Renal pelvis (tissue), 12 donors: ENCODE data around the gene CLDND2. TPM values are rescaled to one million over a fixed set of nuclear protein-coding genes. Genes with fewer than 3 reads are reported as not detected.
"Not testable (repeated sequence)": the region's sequence is repeated elsewhere in the genome, so short reads cannot be mapped to it uniquely, and the experiment has no call there.

Source experiments
- DNase-seq: peaks from one replicate; pipeline ENCODE4 v3.0.0-alpha.2; 2013
- long read RNA-seq, 16 experiments: transcript quantifications; one replicate each; lab custom pipeline, GENCODE V29; 2026
- polyA plus RNA-seq, 3 donors: library from polyadenylated mRNA; unstranded; fragments of 120-200 nt; gene quantifications; one replicate each; pipeline ENCODE4 v1.2.1, GENCODE V29; 2013; ENCODE audit not compliant: insufficient read length in 3 of 3

CLDND2 gene
- 1 to 10 TPM; 1.8 to 2.7 (median 2.6) TPM for polyA plus RNA-seq
- long read RNA-seq, donor 1, result 0 reads
- long read RNA-seq, donor 2, result 0 reads
- long read RNA-seq, donor 3, result 0 reads
- long read RNA-seq, donor 4, result 0 reads
- long read RNA-seq, donor 5, result 0 reads
- long read RNA-seq, donor 6, result 0 reads
- long read RNA-seq, donor 7, result 0 reads
- long read RNA-seq, donor 8, result 0 reads
- long read RNA-seq, donor 9, result 0 reads
- long read RNA-seq, donor 10, result 0 reads
- long read RNA-seq, donor 11, result 0 reads
- long read RNA-seq, donor 12, result 0 reads
- long read RNA-seq, donor 13, result 0 reads
- long read RNA-seq, donor 14, result 0 reads
- long read RNA-seq, donor 15, result 0 reads
- long read RNA-seq, donor 16, result 0 reads

GRCh38 chr19:51368366-51369282 is at the start of gene CLDND2:
Gene CLDND2, minus strand, starts transcription at chr19:51369003. Its CDS starts 426 bp downstream, at chr19:51368577.
- no peak for DNase-seq

- DNase-seq, result no peak
These were observed 49.0 kb upstream of the CLDND2 start for GRCh38 chr19:51417810-51418157.

- no peak for DNase-seq
These were observed 48.5 kb upstream of the CLDND2 start, which contains the start of gene SIGLEC10 for GRCh38 chr19:51417107-51417809. Gene SIGLEC10, minus strand, starts transcription at chr19:51417642. Its CDS starts 61 bp downstream, at chr19:51417581.

- not testable (repeated sequence) for DNase-seq
These were observed 47.6 kb upstream of the CLDND2 start for GRCh38 chr19:51416422-51416821.

GRCh38 chr19:51415187-51415586 is 46.4 kb upstream of the CLDND2 start:
- DNase-seq, result no peak

- DNase-seq, result no peak
These were observed 42.3 kb upstream of the CLDND2 start for GRCh38 chr19:51410950-51411748.

- DNase-seq, result no peak
These were observed 38.8 kb upstream of the CLDND2 start for GRCh38 chr19:51407511-51408131.

- no peak for DNase-seq
These were observed 33.3 kb upstream of the CLDND2 start for GRCh38 chr19:51402117-51402516.

GRCh38 chr19:51399936-51400335 is 31.1 kb upstream of the CLDND2 start:
- DNase-seq, result not testable (repeated sequence)

- DNase-seq, result no peak
These were observed 30.4 kb upstream of the CLDND2 start for GRCh38 chr19:51399231-51399630.

GRCh38 chr19:51398096-51398704 is 29.4 kb upstream of the CLDND2 start:
- no peak for DNase-seq

GRCh38 chr19:51397453-51397852 is 28.6 kb upstream of the CLDND2 start:
- DNase-seq, result not testable (repeated sequence)

- DNase-seq, result no peak
These were observed 27.4 kb upstream of the CLDND2 start for GRCh38 chr19:51396175-51396574.

- DNase-seq, result peak; percentile 99
These were observed 25.4 kb upstream of the CLDND2 start for GRCh38 chr19:51394050-51394836.

- DNase-seq, result no peak
These were observed 23.9 kb upstream of the CLDND2 start for GRCh38 chr19:51392701-51393100.

- no peak for DNase-seq
These were observed 22.3 kb upstream of the CLDND2 start for GRCh38 chr19:51391073-51391611.

- DNase-seq, result no peak
These were observed 20.3 kb upstream of the CLDND2 start for GRCh38 chr19:51389143-51389542.

GRCh38 chr19:51387924-51388389 is 19.2 kb upstream of the CLDND2 start, which contains the start of gene LIM2:
Gene LIM2, minus strand, starts transcription at chr19:51387974. Its CDS starts 531 bp downstream, at chr19:51387443.
- peak; percentile 42 for DNase-seq
